GM19372 (cell line): ENCODE measurements around the gene ALK.

ENCODE experiments used
- ATAC-seq: cut with Tn5 transposase; IDR thresholded peaks from one replicate; pipeline ENCODE4 v1.9.1; 2021; ENCODE audit warnings: mild to moderate bottlenecking, low read depth, moderate library complexity; ENCODE audit not compliant: unreplicated experiment

ALK gene

GRCh38 chr2:29615841-29616240 lies 305.5 kb downstream of the ALK start:
- no peak for ATAC-seq

DNA sequence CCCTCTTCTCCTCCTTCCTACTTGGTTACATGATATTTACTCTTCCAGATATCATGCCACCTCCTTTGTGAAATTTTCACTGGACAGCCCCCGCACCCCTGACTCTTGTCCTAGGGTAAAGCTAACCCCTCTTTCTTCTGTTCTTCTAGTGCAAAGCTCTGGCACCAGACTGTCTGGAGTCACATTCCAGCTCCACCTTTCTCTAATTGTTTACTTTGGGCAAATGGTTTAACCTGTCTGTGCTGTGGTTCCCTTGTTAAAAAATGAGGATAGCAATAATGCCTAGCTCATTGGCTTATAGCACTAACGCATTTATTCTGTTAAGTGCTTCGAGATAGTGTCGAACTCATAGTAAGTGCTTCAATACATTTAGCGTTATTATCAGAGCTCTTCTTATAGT lies 306.2 kb downstream of the ALK start:
- no peak for ATAC-seq

GRCh38 chr2:29614295-29614830 lies 307.0 kb downstream of the ALK start:
- no peak for ATAC-seq

GRCh38 chr2:29613792-29614266 lies 307.6 kb downstream of the ALK start:
- no peak for ATAC-seq

GRCh38 chr2:29613067-29613466 lies 308.3 kb downstream of the ALK start:
- no peak for ATAC-seq

GRCh38 chr2:29612568-29612967 lies 308.8 kb downstream of the ALK start:
- no peak for ATAC-seq

GRCh38 chr2:29611850-29612249 lies 309.5 kb downstream of the ALK start:
- no peak for ATAC-seq

GRCh38 chr2:29611261-29611660 lies 310.1 kb downstream of the ALK start:
- ATAC-seq, result no peak

- no peak for ATAC-seq
Measured at GRCh38 chr2:29610569-29610968, 310.8 kb downstream of the ALK start.

DNA sequence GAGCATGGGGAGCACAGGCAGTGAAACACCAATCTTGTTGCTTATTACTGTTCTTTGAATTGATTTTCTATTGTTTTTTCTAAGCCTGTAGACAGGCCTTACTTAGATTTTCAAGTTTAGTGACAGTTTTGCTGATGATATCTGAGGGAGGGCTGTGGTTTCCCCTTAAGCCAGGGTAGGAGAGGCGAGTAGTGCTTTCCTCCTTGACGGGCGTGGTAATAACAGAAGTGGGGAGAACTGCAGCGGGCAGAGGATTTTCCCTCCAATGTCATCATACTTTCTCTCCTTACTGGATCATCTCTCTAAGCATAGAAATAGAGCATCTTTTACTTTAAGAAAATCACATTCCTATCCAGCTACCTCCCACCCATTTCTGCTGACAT lies 314.4 kb downstream of the ALK start:
- no peak for ATAC-seq

- ATAC-seq, result no peak
Measured at GRCh38 chr2:29606104-29607037, 315.0 kb downstream of the ALK start.

DNA sequence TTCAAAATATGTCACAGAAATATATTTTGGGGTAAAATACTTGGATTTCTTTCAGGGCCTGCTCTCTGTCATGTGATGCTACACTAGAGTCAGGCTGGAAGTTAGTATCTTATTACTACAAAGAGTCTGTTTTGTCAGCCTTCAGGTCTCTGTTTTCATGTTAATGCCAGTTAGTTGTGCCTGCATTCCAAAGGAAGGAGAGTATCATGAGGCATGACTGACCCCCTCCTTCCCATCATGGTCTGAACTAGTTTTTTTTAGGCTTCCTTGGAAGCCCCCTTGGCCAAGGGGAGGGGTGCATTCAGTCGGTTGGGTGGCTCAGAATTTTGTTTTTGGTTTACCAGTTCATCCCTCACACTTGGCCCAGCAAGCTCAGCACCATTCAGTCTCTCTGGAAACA lies 318.0 kb downstream of the ALK start:
- no peak for ATAC-seq

DNA sequence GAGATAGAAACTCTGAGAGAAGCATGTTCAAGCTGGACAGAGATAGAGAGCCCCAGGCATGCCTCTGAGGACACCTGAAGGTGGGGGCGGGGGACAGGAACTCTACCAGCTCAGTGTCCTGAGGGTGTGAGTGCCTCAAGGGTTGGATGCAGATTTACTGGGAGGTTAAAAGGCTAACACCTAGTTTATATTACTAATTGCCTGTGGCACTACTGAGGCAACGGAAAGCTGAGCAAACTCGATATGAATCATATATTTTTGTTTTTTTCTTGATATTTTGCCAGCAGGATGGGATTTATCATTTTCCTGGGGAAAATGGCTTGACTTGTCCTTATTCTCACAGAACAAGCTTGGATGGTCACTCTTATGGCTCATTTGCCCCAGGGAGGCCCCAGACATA lies 319.5 kb downstream of the ALK start:
- no peak for ATAC-seq

GRCh38 chr2:29601321-29601720 lies 320.1 kb downstream of the ALK start:
- no peak for ATAC-seq

DNA sequence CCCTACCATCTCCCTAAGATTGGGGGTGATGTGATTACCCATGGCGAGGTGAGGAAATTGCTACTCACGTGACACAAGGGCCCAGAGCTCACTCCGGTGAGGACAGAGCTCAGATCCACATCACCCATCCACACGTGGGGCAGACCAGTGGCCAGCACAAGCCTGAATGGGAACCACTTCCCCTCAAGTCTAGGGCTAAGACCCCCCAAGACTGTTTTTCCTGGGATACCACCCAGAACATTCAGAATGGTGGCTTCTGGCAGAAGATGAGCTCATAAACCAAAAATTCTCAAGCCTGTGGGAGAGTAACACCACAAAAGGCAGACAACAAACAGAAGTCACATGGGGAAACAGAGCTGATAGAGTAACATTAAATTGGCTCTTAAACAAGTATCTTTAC lies 321.4 kb downstream of the ALK start:
- ATAC-seq, result no peak

DNA sequence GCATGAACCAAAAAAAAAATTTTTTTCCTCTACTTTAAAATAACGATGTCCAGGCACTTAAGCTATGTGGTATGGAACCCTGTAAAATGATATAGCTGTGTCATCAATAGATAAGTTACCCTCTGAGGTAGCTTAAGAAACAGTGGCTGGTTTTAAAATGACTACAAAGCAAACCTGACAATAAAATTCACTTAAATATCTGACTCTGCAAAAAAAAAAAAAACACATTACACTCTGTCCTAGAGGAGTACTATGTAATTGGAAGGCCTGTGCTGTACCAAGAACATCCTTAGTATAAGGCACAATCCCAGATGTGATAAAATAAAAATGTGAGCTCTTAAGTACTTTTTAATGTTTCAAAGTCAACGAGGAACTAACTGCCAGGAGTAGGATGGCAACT lies 322.4 kb downstream of the ALK start:
- ATAC-seq, result no peak

GRCh38 chr2:29597035-29597434 lies 324.4 kb downstream of the ALK start:
- no peak for ATAC-seq

DNA sequence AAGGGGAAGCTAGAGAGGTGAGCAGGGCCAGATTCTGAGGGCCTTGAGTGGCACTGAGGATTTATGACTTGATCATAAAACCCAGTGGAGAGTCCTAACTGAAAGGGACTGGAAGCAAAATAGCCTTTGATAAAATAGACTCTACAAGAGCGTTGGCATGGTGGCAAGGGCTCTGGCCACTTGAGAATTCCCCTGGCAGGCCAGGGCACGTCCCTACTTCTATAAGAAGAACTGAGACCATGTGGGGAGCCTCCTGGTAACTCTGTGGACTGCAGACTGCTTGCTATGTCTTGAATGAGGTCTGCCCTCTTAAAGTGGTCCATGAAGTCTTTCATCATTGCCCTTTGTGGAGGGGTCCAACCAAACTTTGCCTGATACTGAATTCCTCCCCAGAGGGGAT lies 324.8 kb downstream of the ALK start:
- ATAC-seq, result no peak

- ATAC-seq, result no peak
Measured at GRCh38 chr2:29591600-29591999, 329.8 kb downstream of the ALK start.

- no peak for ATAC-seq
Measured at GRCh38 chr2:29590211-29590610, 331.2 kb downstream of the ALK start.

DNA sequence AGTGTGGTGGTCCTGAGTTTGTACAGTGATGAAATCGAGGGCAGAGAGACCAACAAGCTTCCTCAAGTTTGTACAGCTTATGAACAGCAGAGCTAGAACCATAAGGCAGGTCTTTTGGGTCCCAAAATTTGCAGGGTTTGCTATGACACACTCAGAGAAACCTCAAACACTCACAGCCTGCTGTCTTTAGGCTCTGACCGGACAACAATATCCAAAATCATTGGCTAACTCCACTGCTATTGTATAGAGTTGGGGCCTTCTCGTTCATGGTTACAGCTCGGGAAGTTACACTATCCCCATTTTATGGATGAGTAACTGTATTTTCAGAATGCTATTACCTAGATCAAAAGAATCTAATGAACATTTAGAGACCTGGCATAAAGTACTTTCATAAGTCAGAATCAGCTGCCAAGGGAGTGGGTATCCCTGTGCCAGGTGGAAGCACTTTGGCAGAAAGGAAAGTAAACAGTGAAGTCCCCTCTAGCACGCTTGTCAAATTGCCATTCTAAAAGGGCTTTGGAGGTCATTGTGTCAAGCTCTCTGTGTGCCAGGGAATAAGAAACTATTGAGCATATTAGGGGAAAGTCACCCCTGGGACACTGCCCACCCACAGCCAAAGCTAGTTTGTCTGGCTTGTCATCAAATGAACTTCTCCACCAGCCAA lies 331.8 kb downstream of the ALK start:
- no peak for ATAC-seq
